Nephron progenitor cell (in vitro differentiated cells): Measurements from ENCODE around the gene RNASE8.
A peak's percentile ranks its signal among the peaks of the same experiment; 100 is the strongest.

Source experiments
- DNase-seq: peaks from one replicate; pipeline ENCODE4 v3.0.0; 2021
- H3K27ac Mint-ChIP-seq: 2 replicates; pipeline ENCODE4 v1.8.0; 2021; ENCODE audit warnings: mild to moderate bottlenecking, moderate library complexity, mixed read lengths
- H3K27me3 Mint-ChIP-seq: 2 replicates; pipeline ENCODE4 v1.8.0; 2021; ENCODE audit warnings: mild to moderate bottlenecking, low read depth, mixed read lengths; ENCODE audit not compliant: poor library complexity
- H3K36me3 Mint-ChIP-seq: 2 replicates; pipeline ENCODE4 v1.8.0; 2021; ENCODE audit warnings: low read depth, mixed read lengths
- H3K4me1 Mint-ChIP-seq: 2 replicates; pipeline ENCODE4 v1.8.0; 2021; ENCODE audit warnings: mixed read lengths
- H3K4me3 Mint-ChIP-seq: 2 replicates; pipeline ENCODE4 v1.8.0; 2021; ENCODE audit warnings: mild to moderate bottlenecking, moderate library complexity, mixed read lengths
- H3K9me3 Mint-ChIP-seq: 2 replicates; pipeline ENCODE4 v1.8.0; 2021; ENCODE audit warnings: mild to moderate bottlenecking, moderate library complexity, mixed read lengths
- TF ChIP-seq, protein P1 (sequence below): fragments of 200-600 bp; sonication (generic); IDR thresholded peaks from 2 replicates; pipeline ENCODE4 v1.5.0; 2021; ENCODE audit warnings: antibody characterized with exemption

Gene RNASE8

DNA sequence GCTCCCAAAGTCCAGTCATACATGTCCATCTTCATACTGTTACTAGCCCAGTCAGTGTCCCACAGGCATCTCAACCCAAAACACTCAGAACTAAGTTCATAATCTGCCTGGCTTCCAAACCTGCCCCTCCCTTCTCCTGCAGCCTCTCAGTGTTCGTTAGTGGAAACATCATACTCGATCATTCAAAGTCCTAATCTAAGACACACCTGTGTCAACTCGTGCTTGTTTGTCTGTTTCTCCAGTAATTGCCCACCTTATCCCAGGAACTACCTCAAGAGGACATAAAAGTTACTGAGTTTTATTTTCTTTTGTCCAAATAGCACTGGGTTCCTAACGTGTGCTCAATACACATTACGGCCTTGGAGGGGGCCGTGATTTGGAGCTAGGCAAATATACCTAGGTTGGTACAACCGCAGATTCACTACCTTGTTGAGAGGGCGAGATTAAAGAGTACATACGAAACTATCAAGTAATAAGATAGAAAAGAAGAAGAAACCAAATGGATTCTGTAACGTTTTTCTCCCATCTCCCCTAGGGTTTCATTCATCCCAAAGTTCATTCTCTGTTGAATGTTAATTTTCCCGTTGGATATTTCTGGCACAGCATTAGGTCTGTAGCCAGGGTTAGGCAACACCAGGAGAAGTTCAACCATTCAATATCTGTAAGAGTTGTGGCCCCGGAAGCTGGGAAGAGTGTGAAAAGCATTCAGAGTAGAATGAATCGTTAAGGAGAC lies 3.2 kb downstream of the RNASE8 start:
- Mint-ChIP-seq H3K9me3 (no peaks in the 10 kb centered on the region), H3K4me3 (no peak overlapping the region), H3K4me1 (peaks cover 65% of the 10 kb centered on the region), H3K36me3 (no peaks in the 10 kb centered on the region), H3K27ac (peak overlapping the region; percentile 83), H3K27me3 (peaks cover 14% of the 10 kb centered on the region)
- no peak for DNase-seq
- TF ChIP-seq, protein P1, sequence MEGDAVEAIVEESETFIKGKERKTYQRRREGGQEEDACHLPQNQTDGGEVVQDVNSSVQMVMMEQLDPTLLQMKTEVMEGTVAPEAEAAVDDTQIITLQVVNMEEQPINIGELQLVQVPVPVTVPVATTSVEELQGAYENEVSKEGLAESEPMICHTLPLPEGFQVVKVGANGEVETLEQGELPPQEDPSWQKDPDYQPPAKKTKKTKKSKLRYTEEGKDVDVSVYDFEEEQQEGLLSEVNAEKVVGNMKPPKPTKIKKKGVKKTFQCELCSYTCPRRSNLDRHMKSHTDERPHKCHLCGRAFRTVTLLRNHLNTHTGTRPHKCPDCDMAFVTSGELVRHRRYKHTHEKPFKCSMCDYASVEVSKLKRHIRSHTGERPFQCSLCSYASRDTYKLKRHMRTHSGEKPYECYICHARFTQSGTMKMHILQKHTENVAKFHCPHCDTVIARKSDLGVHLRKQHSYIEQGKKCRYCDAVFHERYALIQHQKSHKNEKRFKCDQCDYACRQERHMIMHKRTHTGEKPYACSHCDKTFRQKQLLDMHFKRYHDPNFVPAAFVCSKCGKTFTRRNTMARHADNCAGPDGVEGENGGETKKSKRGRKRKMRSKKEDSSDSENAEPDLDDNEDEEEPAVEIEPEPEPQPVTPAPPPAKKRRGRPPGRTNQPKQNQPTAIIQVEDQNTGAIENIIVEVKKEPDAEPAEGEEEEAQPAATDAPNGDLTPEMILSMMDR, result no peak

DNA sequence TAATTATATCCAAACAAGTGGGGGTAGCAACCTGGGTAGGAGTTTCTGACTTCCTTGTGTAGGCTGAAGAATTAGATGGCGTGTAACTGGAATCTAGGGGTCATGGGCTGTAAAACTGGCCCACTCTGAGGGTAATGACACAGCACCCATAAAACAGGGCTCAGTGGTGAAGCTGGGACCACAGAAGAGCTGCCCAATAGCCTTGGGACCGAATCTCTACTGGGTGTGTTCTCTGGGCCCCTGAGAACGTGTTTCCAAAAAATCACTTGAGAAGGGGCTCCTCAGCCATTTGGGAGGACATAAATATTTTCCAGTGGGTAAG lies 3.7 kb downstream of the RNASE8 start:
- H3K4me1 Mint-ChIP-seq, result peaks cover 61% of the 10 kb centered on the region
- no peaks in the 10 kb centered on the region for H3K9me3 Mint-ChIP-seq
- peak overlapping the region; percentile 83 for H3K27ac Mint-ChIP-seq
- TF ChIP-seq, protein P1, result no peak
- peaks cover 14% of the 10 kb centered on the region for H3K27me3 Mint-ChIP-seq
- no peak overlapping the region for H3K4me3 Mint-ChIP-seq
- DNase-seq, result no peak
- no peaks in the 10 kb centered on the region for H3K36me3 Mint-ChIP-seq

DNA sequence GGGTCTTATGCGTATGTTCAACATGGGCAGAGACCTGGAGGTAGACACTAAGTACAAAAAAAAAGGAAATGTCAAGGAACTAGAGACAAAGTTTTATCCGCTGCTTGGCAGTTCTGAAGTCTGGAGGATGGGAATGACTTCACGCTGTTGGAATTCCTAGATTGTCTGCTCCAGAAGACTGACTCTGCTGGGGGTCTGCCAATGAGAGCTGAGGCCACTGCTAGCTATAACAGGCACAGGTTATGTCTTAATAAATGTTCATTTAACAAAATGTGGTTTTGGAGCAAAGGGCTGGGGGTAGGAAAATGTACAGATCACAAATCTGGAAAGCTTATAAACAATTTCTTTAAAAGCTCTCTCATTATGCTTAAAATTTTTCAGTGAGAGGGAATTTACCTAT lies 5.9 kb downstream of the RNASE8 start:
- no peak for DNase-seq
- Mint-ChIP-seq H3K4me1 (peaks cover 67% of the 10 kb centered on the region), H3K27ac (peak overlapping the region; percentile 15), H3K36me3 (no peaks in the 10 kb centered on the region), H3K27me3 (peaks cover 11% of the 10 kb centered on the region), H3K4me3 (no peak overlapping the region), H3K9me3 (no peaks in the 10 kb centered on the region)
- TF ChIP-seq, protein P1, result no peak

DNA sequence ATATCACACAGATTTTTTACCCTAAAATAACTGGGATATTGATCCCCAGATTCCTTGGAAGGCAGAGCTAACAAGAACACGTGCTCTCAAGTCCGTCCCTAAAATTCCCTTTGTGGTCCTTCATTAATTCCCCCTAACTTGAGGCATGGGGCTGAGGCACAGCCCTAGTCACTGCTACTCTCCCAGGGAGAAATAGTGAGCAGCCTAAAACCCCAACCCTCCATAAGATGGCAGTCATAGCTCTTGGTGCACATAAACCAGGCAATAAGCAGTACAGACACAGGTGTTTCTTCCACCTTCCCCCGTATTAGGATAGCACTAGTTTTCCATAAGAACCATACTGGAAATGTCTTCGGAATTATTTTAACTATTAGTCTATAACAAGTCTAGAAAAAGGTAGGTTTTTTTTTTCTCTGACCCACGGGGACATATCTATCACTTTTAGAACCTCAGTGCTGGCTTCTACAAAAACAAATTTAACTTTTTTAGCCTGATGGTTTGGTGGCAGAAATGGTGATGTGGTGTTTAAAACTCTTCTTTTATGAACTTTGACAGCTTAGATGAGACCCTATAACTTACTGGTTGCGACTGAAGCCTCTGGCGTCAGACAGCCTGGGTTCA lies 9.4 kb downstream of the RNASE8 start:
- H3K27me3 Mint-ChIP-seq, result peaks cover 3% of the 10 kb centered on the region
- TF ChIP-seq, protein P1, result no peak
- peaks cover 61% of the 10 kb centered on the region for H3K4me1 Mint-ChIP-seq
- H3K4me3 Mint-ChIP-seq, result no peak overlapping the region
- H3K9me3 Mint-ChIP-seq, result no peaks in the 10 kb centered on the region
- no peak for DNase-seq
- H3K27ac Mint-ChIP-seq, result no peak overlapping the region
- no peaks in the 10 kb centered on the region for H3K36me3 Mint-ChIP-seq

DNA sequence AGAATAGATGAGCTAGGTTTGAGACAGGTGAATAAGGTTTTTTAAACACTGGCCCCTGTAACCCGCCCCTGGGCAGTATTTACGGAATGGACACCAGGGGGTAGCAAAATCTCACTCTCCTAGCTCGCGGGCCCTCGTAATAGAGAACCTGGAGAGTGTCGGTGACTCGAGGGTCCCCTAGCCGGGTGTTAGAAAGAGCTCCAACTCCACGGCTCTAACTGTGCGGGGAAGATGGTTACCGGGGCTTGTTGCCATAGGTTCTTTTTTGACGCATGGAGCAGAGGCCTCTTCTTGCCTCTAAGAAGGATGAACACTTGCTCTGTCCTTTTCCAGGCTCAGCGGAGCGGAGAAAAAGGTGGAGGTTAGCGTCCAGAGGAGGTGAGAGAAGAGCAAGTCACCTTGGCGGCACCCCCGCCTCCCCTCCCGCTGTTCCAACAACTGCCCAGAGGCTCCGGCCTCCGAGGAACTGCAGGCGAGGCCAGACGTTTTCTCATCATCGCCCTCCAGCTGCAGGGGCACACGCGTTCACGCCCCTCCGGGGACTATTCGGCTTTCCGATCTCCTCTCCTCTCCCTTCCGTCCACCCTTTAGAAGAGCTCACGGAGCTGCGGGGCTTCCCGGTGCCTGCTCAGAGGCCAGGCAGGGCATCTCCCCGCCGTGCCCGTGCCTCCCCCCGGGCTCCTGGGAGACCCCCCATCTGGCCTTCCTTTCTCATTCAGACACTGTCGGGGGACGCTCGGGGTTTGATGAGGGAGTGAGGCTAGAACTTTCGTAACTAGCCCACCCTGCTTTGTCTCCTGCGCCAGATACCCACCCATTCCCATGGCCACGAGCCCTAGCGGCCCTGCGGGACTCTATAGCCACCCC lies 11.1 kb downstream of the RNASE8 start:
- peak overlapping the region; percentile 88 for H3K4me3 Mint-ChIP-seq
- peaks cover 7% of the 10 kb centered on the region for H3K36me3 Mint-ChIP-seq
- TF ChIP-seq, protein P1, result peak; percentile 45
- no peaks in the 10 kb centered on the region for H3K9me3 Mint-ChIP-seq
- peak; percentile 57 for DNase-seq
- H3K4me1 Mint-ChIP-seq, result peaks cover 61% of the 10 kb centered on the region
- H3K27ac Mint-ChIP-seq, result peak overlapping the region; percentile 94
- peaks cover 3% of the 10 kb centered on the region for H3K27me3 Mint-ChIP-seq
